A673 (cell line): Measurements from ENCODE around the gene ERBB3. TPM values are rescaled to one million over a fixed set of nuclear protein-coding genes. Genes with fewer than 3 reads are reported as not detected.
A peak's percentile ranks its signal among the peaks of the same experiment; 100 is the strongest.
"Not testable (repeated sequence)": the region's sequence is repeated elsewhere in the genome, so short reads cannot be mapped to it uniquely, and the experiment has no call there.

Source experiments
- BruUV-seq: library from RNA; stranded (reverse); fragments of 400-500 nt; replicated peaks from 2 replicates; lab custom pipeline; 2021; lab: Mats Ljungman, UMichigan
- CTCF ChIA-PET: fragments of 300-600 bp; sonication (Branson Sonifier 250); formaldehyde crosslinking; loops from one replicate; lab custom pipeline; 2022; ENCODE audit warnings: antibody characterized with exemption; lab: Charles Lee
- POLR2A ChIA-PET: fragments of 300-600 bp; sonication (Branson Sonifier 250); formaldehyde crosslinking; loops from one replicate; lab custom pipeline; 2022; ENCODE audit warnings: antibody characterized with exemption; ENCODE audit not compliant: low non-redundant PET; lab: Charles Lee
- DNase-seq: peaks from one replicate; pipeline ENCODE4 v3.0.0-alpha.2; 2015; ENCODE audit warnings: low spot score
- H3K27ac ChIP-seq: fragments of 200-600 bp; sonication (generic); 2 replicates; pipeline ENCODE4 v1.5.1; 2016; ENCODE audit warnings: mixed run types, low read depth, mild to moderate bottlenecking, mixed read lengths, antibody characterized with exemption, low read length; ENCODE audit not compliant: poor library complexity, severe bottlenecking
- H3K27me3 ChIP-seq: fragments of 200-600 bp; sonication (generic); replicated peaks from 2 replicates; pipeline ENCODE4 v1.6.1; 2017; ENCODE audit warnings: mixed run types, low read depth, mild to moderate bottlenecking, mixed read lengths, antibody characterized with exemption, low read length; ENCODE audit not compliant: insufficient read depth, poor library complexity
- H3K36me3 ChIP-seq: fragments of 200-600 bp; sonication (generic); 2 replicates; pipeline ENCODE4 v1.6.1; 2016; ENCODE audit warnings: mixed run types, mild to moderate bottlenecking, mixed read lengths, antibody characterized with exemption, low read length; ENCODE audit not compliant: insufficient read depth, poor library complexity, severe bottlenecking
- H3K4me1 ChIP-seq: fragments of 200-600 bp; sonication (generic); 2 replicates; pipeline ENCODE4 v1.6.1; 2017; ENCODE audit warnings: mixed run types, mild to moderate bottlenecking, mixed read lengths, antibody characterized with exemption, low read length; ENCODE audit not compliant: insufficient read depth, poor library complexity, severe bottlenecking
- H3K4me3 ChIP-seq: fragments of 200-600 bp; sonication (generic); 2 replicates; pipeline ENCODE4 v1.5.1; 2016; ENCODE audit warnings: low read depth, mixed run types, mild to moderate bottlenecking, mixed read lengths, low read length; ENCODE audit not compliant: poor library complexity, severe bottlenecking
- H3K9me3 ChIP-seq: fragments of 200-600 bp; sonication (generic); 2 replicates; pipeline ENCODE4 v1.6.1; 2016; ENCODE audit warnings: mixed run types, low read depth, mild to moderate bottlenecking, mixed read lengths, antibody characterized with exemption, low read length; ENCODE audit not compliant: poor library complexity, severe bottlenecking
- EZH2 ChIP-seq: fragments of 200-600 bp; sonication (generic); IDR thresholded peaks from 2 replicates; pipeline ENCODE4 v1.6.1; 2017; ENCODE audit warnings: borderline replicate concordance, low read depth, mild to moderate bottlenecking, mixed read lengths, antibody characterized with exemption, low read length; ENCODE audit not compliant: poor library complexity, severe bottlenecking
- intact Hi-C: fragments of 100-400 bp; cut with micrococcal nuclease; formaldehyde crosslinking; loops from one replicate; pipeline ENCODE4 v1.10.0; 2022; ENCODE audit not compliant: unreplicated experiment
- total RNA-seq: library from RNA; stranded (reverse); gene quantifications from 2 replicates; pipeline ENCODE4 v1.2.3, GENCODE V29; 2021
- TF ChIP-seq, protein P1 (sequence below): fragments of 300-800, 200-600 bp; sonication (generic); conservative IDR thresholded peaks from 2 replicates; pipeline ENCODE4 v1.5.1; 2017; ENCODE audit warnings: low read depth, mild to moderate bottlenecking, antibody characterized with exemption, low read length, moderate library complexity, mixed read lengths

ERBB3 gene
- total RNA-seq, 1 experiment from 2014 or later: 2.0 TPM

DNA sequence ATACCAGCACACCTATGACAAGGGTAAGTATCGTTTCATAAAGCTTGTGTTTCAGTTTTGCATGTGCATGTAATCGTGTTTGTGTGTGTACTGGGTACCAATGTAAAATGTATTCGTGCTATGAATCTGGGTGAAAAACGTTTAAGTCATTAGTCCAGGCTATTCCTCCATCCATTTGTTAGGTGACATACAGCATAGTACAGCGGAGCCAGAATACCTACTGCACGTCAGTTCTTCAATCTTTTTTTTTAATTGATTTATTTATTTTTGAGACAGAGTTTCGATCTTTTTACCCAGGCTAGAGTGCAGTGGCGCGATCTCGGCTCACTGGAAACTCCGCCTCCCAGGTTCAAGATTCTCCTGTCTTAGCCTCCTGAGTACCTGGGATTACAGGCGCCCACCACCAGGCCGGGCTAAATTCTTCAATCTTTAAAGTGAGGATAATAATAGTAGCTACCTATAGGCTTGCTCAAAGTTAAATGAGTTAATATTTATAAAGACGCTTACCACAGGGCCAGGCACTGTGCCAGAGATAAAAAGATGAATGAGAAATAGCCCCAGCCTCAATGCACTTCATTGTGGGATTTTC lies 38.9 kb upstream of the ERBB3 start:
- CTCF ChIA-PET: interaction anchor here (0.5 to 0.6 kb wide), 2 partner anchors 11 to 378 kb away, joined by 3 to 9 read pairs; no protein-coding TSS in a partner anchor
- TSS peak; percentile 95 for BruUV-seq
- peak overlapping the region; percentile 69 for H3K27ac ChIP-seq
- POLR2A ChIA-PET: no interaction called here
- intact Hi-C loops: loop anchor here (2.0 to 10.0 kb wide), 4 partner anchors 44 to 302 kb away; partner anchors contain the start of genes ORMDL2, SARNP, SMARCC2 and SUOX
- no peaks in the 10 kb centered on the region for H3K27me3 ChIP-seq
- peak overlapping the region; percentile 36 for H3K4me3 ChIP-seq
- TF ChIP-seq, protein P1, sequence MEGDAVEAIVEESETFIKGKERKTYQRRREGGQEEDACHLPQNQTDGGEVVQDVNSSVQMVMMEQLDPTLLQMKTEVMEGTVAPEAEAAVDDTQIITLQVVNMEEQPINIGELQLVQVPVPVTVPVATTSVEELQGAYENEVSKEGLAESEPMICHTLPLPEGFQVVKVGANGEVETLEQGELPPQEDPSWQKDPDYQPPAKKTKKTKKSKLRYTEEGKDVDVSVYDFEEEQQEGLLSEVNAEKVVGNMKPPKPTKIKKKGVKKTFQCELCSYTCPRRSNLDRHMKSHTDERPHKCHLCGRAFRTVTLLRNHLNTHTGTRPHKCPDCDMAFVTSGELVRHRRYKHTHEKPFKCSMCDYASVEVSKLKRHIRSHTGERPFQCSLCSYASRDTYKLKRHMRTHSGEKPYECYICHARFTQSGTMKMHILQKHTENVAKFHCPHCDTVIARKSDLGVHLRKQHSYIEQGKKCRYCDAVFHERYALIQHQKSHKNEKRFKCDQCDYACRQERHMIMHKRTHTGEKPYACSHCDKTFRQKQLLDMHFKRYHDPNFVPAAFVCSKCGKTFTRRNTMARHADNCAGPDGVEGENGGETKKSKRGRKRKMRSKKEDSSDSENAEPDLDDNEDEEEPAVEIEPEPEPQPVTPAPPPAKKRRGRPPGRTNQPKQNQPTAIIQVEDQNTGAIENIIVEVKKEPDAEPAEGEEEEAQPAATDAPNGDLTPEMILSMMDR: no peak
- no peak for TF ChIP-seq EZH2
- peaks cover 32% of the 10 kb centered on the region for H3K36me3 ChIP-seq
- no peaks in the 10 kb centered on the region for H3K9me3 ChIP-seq
- H3K4me1 ChIP-seq: peaks cover 42% of the 10 kb centered on the region
- no peak for DNase-seq

DNA sequence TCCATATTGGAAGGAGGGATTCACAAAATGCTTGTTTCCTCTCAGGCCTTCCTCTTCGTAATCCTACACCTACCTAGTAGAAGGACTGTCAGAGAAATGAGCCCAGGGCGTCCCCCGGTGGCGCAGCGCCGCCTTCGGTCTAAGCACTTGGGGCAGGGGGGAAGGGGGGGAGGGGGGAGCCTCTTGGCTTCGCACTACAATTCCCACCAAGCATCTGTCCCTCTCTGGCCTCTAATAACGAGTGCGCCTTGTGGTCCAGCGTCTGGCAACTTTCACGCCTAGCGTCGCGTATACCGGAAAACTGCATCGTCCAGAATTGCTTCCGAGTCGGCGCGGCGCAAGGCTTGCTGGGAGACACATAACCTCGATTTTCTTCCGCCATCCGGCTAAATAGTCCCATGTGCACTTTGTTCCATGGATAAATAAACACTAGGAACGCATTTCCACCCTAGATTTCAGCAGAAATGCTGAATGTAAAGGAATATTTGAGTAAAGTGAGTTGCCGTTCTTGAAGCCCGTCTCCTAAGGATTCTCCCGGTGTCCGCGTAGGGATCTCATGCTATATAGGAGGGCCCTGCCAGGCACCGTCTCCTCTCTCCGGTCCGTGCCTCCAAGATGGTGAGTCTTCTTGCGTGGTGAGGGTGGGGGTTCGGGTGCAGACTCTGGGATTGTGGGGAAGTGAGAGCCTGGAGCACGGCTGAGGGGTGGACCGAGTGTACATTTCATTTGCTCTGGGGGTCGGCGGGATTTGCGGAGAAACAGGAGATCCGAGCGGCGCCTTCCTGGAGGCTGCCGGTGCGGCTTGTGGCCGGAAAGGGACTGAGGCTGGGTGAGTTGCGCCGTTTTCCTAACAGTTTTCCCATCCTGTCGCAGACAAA lies 38.2 kb upstream of the ERBB3 start, which contains the start of gene RPS26:
TSS of gene RPS26 (plus strand) at position 367 of the 878 bp plus-strand sequence. CDS start at position 616, 249 bp downstream.
- TF ChIP-seq EZH2: no peak
- TF ChIP-seq, protein P1: peak; percentile 56
- Histone ChIP-seq H3K4me1 (peaks cover 40% of the 10 kb centered on the region), H3K4me3 (peak within 1 kb of the TSS; percentile 73), H3K27ac (peak within 1 kb of the TSS; percentile 97), H3K36me3 (peaks cover 39% of the 10 kb centered on the region), H3K9me3 (no peaks in the 10 kb centered on the region), H3K27me3 (no peaks in the 10 kb centered on the region)
- BruUV-seq: no TSS peak
- DNase-seq: peak; percentile 100
- intact Hi-C loops: loop anchor here (2.0 to 10.0 kb wide), 4 partner anchors 44 to 303 kb away; partner anchors contain the start of genes ORMDL2, SARNP, SMARCC2 and SUOX
- POLR2A ChIA-PET: no interaction called here
- CTCF ChIA-PET: interaction anchor here (0.5 kb wide), 1 partner anchor 377 kb away, joined by 9 read pairs; no protein-coding TSS in a partner anchor

DNA sequence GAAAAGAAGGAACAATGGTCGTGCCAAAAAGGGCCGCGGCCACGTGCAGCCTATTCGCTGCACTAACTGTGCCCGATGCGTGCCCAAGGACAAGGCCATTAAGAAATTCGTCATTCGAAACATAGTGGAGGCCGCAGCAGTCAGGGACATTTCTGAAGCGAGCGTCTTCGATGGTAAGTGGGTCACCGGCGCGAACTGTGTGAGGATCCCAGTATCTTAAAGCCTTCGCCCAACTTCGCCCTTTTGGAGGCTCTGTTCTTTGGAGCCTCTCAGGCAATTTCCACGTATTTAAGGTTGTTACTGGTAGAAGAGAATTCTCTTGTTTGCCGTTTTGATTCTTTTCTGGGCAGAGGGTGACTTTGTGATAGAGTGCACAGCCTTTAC lies 37.5 kb upstream of the ERBB3 start:
- Histone ChIP-seq H3K4me3 (peak overlapping the region; percentile 73), H3K36me3 (peaks cover 39% of the 10 kb centered on the region), H3K27ac (peak overlapping the region; percentile 97), H3K4me1 (peaks cover 36% of the 10 kb centered on the region)
- DNase-seq, H3K27me3 ChIP-seq, H3K9me3 ChIP-seq, CTCF ChIA-PET, POLR2A ChIA-PET: not testable (repeated sequence)
- BruUV-seq: TSS peak; percentile 85
- intact Hi-C loops: loop anchor here (5.0 to 10.0 kb wide), 3 partner anchors 45 to 225 kb away; partner anchors contain the start of genes ORMDL2, SARNP, SMARCC2 and SUOX
